Measurements from ENCODE around the gene ZNF726. TPM values are rescaled to one million over a fixed set of nuclear protein-coding genes. Genes with fewer than 3 reads are reported as not detected.

Gene ZNF726
- total RNA-seq, 1 donor from 2014 or later = 3.2 TPM

- Histone ChIP-seq H3K9me3 (no peaks in the 10 kb centered on the region), H3K36me3 (no peaks in the 10 kb centered on the region), H3K27ac (no peak overlapping the region), H3K4me1 (no peaks in the 10 kb centered on the region), H3K27me3 (ENCODE audit: low read depth) (no peaks in the 10 kb centered on the region), H3K4me3 (no peak overlapping the region)
- no peak for TF ChIP-seq CTCF (IDR thresholded peaks at IDR 0.05)
- no peak for ATAC-seq
- intact Hi-C loops (cut with DNase I) = no loop called here
- DNase-seq = no peak
Measured at GRCh38 chr19:23980805-23981204, 66.1 kb downstream of the ZNF726 start.

DNA sequence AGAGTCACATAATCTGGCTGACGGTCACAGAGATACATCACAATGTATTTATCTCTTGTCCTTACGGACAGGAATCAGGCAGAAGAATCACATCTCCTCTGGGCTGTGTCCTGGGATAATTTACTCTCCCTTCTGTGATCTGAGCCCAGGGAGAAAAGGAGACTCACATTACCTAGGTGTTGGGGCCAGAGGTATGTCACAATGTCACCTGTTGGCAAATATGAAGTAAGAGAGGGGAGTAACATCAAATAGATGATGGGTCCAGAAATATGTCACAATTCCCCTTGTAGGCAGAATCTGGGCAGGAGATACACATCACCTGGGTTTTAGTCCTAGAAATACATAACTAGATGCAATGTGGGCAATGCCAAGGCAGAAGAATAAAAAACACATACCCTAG, 67.2 kb downstream of the ZNF726 start:
- DNase-seq (no peak), ATAC-seq (no peak)
- no peak for TF ChIP-seq CTCF (IDR thresholded peaks at IDR 0.05)
- Histone ChIP-seq H3K27me3 (ENCODE audit: low read depth) (no peaks in the 10 kb centered on the region), H3K27ac (no peak overlapping the region), H3K36me3 (no peaks in the 10 kb centered on the region), H3K4me1 (no peaks in the 10 kb centered on the region), H3K9me3 (no peaks in the 10 kb centered on the region), H3K4me3 (no peak overlapping the region)
- intact Hi-C loops (cut with DNase I) = no loop called here

DNA sequence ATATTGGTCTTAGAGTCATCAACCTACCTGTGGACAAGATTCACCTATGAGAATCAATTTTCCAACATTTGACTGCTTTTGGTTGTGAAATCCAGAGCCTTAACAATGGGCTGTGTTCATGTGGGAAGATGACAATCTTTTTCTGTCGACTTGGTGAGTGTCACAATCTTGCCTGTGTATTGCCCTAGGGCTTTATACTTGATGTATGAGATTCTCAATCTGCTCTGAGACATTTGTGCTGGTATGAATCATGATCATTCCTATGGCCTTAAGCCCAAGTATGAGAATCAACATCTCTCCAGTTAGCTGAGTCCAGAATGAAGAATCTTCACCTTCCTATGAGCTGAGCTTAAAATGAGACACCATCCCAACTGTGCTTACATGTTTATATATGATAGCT, 68.7 kb downstream of the ZNF726 start:
- H3K27me3 ChIP-seq (ENCODE audit: low read depth) = no peaks in the 10 kb centered on the region
- no peak overlapping the region for H3K27ac ChIP-seq
- no peaks in the 10 kb centered on the region for H3K36me3 ChIP-seq
- H3K4me3 ChIP-seq = no peak overlapping the region
- TF ChIP-seq CTCF (IDR thresholded peaks at IDR 0.05) = no peak
- H3K9me3 ChIP-seq = no peaks in the 10 kb centered on the region
- H3K4me1 ChIP-seq = no peaks in the 10 kb centered on the region
- intact Hi-C loops (cut with DNase I) = no loop called here
- DNase-seq = no peak
- ATAC-seq = no peak

Other genes with a start within 250 kb of the ZNF726 start
- gene ZNF675, start 227.7 kb upstream of the ZNF726 start, total RNA-seq = 14.0 TPM
- 1.7 TPM for gene ZNF681, start 156.0 kb upstream of the ZNF726 start, total RNA-seq
- gene ZNF254, start 172.3 kb downstream of the ZNF726 start, total RNA-seq = 20.0 TPM